Chondrocyte (in vitro differentiated cells): ENCODE measurements around the gene THSD4. TPM values are rescaled to one million over a fixed set of nuclear protein-coding genes. Genes with fewer than 3 reads are reported as not detected.

Experiments used
- DNase-seq: peaks from one replicate; pipeline ENCODE4 v3.0.0; 2021; ENCODE audit warnings: mixed read lengths, low spot score
- H3K27ac Mint-ChIP-seq: one replicate; pipeline ENCODE4 v1.8.0; 2021; ENCODE audit warnings: mild to moderate bottlenecking, moderate library complexity, mixed read lengths; ENCODE audit not compliant: unreplicated experiment
- H3K27me3 Mint-ChIP-seq: 2 replicates; pipeline ENCODE4 v1.8.0; 2021; ENCODE audit warnings: low read depth, mixed read lengths
- H3K36me3 Mint-ChIP-seq: 2 replicates; pipeline ENCODE4 v1.8.0; 2021; ENCODE audit warnings: low read depth, mixed read lengths
- H3K4me1 Mint-ChIP-seq: 2 replicates; pipeline ENCODE4 v1.8.0; 2021; ENCODE audit warnings: low read depth, mild to moderate bottlenecking, mixed read lengths
- H3K4me3 Mint-ChIP-seq: one replicate; pipeline ENCODE4 v1.8.0; 2021; ENCODE audit warnings: mild to moderate bottlenecking, moderate library complexity, mixed read lengths; ENCODE audit not compliant: unreplicated experiment
- H3K9me3 Mint-ChIP-seq: 2 replicates; pipeline ENCODE4 v1.8.0; 2021; ENCODE audit warnings: low read depth, mixed read lengths
- CTCF ChIP-seq: fragments of 200-600 bp; sonication (generic); IDR thresholded peaks from 2 replicates; pipeline ENCODE4 v1.5.0; 2021; ENCODE audit warnings: antibody characterized with exemption, mild to moderate bottlenecking, moderate library complexity
- total RNA-seq: library from RNA; stranded (reverse); gene quantifications from 3 replicates; pipeline ENCODE4 v1.2.1, GENCODE V29; 2021

Gene THSD4
- total RNA-seq, 1 donor from 2014 or later = 3.4 TPM

- Mint-ChIP-seq H3K4me1 (peaks cover 7% of the 10 kb centered on the region), H3K27me3 (no peaks in the 10 kb centered on the region), H3K9me3 (peaks cover 30% of the 10 kb centered on the region), H3K27ac (no peak overlapping the region), H3K36me3 (peaks cover 34% of the 10 kb centered on the region), H3K4me3 (no peak overlapping the region)
- DNase-seq = no peak
- TF ChIP-seq CTCF = no peak
Observed at GRCh38 chr15:71821547-71822129, 706.4 kb downstream of the THSD4 start.

- DNase-seq = no peak
- peaks cover 45% of the 10 kb centered on the region for H3K36me3 Mint-ChIP-seq
- peaks cover 7% of the 10 kb centered on the region for H3K4me1 Mint-ChIP-seq
- no peak overlapping the region for H3K27ac Mint-ChIP-seq
- peaks cover 30% of the 10 kb centered on the region for H3K9me3 Mint-ChIP-seq
- TF ChIP-seq CTCF = no peak
- no peak overlapping the region for H3K4me3 Mint-ChIP-seq
- H3K27me3 Mint-ChIP-seq = no peaks in the 10 kb centered on the region
Observed at GRCh38 chr15:71822890-71823630, 707.8 kb downstream of the THSD4 start.

GRCh38 chr15:71823801-71824200 is 708.5 kb downstream of the THSD4 start:
- Mint-ChIP-seq H3K4me3 (no peak overlapping the region), H3K9me3 (peaks cover 28% of the 10 kb centered on the region), H3K36me3 (peaks cover 45% of the 10 kb centered on the region)

GRCh38 chr15:71825021-71825730 is 709.9 kb downstream of the THSD4 start:
- Mint-ChIP-seq H3K4me3 (no peak overlapping the region), H3K4me1 (peaks cover 7% of the 10 kb centered on the region), H3K36me3 (peaks cover 57% of the 10 kb centered on the region), H3K27me3 (no peaks in the 10 kb centered on the region), H3K27ac (no peak overlapping the region), H3K9me3 (peaks cover 27% of the 10 kb centered on the region)
- no peak for DNase-seq
- TF ChIP-seq CTCF = no peak

More at GRCh38 chr15:71823801-71824200, 708.5 kb downstream of the THSD4 start:
- Mint-ChIP-seq H3K27ac (no peak overlapping the region), H3K27me3 (no peaks in the 10 kb centered on the region), H3K4me1 (peaks cover 7% of the 10 kb centered on the region)
- DNase-seq = no peak
- TF ChIP-seq CTCF = no peak

GRCh38 chr15:71826196-71826595 is 710.9 kb downstream of the THSD4 start:
- DNase-seq = no peak
- H3K4me1 Mint-ChIP-seq = peaks cover 7% of the 10 kb centered on the region

More at GRCh38 chr15:71826196-71826595, 710.9 kb downstream of the THSD4 start:
- Mint-ChIP-seq H3K9me3 (peaks cover 19% of the 10 kb centered on the region), H3K36me3 (peaks cover 58% of the 10 kb centered on the region), H3K27ac (no peak overlapping the region), H3K27me3 (no peaks in the 10 kb centered on the region), H3K4me3 (no peak overlapping the region)
- no peak for TF ChIP-seq CTCF
